NCI-H2171 treated with DMSO at 0.1 percent for 48 hours (cell line): Measurements from ENCODE around the gene HEBP1.

Experiments used
- DNase-seq: peaks from one replicate; lab custom pipeline; 2025; lab: John Stamatoyannopoulos, UW

Gene HEBP1

GRCh38 chr12:12951504-12951903 is 48.6 kb downstream of the HEBP1 start:
- DNase-seq = no peak

GRCh38 chr12:12947902-12948301 is 52.2 kb downstream of the HEBP1 start:
- DNase-seq = no peak

DNA sequence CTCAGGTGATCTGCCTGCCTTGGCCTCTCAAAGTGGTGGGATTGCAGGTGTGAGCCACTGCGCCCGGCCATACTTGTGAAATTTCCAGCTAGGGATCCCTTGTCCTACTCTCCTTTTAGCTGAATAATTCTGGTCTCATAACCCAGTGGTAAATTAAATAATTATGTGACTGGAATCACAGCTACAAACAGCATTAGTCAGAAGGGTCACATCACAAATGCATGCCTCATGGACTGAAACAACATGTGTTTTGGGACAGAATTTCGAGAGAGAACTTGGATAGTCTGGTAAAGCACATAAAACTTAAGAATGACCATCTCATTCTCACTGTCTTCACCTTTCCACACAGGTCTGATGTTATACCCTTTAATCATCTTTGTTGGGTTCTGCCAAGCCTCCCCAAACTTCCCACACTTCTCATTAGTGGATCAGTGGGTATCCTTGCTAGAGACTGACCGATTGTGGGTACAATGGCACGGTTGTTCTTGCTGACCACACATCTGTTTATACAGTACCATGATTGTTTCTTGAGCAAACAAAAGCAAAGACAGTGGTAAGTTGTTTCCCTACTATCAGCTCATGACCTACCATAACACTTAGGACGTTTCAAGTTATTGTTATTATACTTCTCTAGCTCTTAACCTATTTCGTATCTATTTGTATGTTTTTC is 53.2 kb downstream of the HEBP1 start:
- no peak for DNase-seq

GRCh38 chr12:12945591-12945990 is 54.5 kb downstream of the HEBP1 start:
- no peak for DNase-seq

GRCh38 chr12:12943586-12944260 is 56.3 kb downstream of the HEBP1 start:
- no peak for DNase-seq

- DNase-seq = no peak
Measured at GRCh38 chr12:12941450-12942350, 58.4 kb downstream of the HEBP1 start.

DNA sequence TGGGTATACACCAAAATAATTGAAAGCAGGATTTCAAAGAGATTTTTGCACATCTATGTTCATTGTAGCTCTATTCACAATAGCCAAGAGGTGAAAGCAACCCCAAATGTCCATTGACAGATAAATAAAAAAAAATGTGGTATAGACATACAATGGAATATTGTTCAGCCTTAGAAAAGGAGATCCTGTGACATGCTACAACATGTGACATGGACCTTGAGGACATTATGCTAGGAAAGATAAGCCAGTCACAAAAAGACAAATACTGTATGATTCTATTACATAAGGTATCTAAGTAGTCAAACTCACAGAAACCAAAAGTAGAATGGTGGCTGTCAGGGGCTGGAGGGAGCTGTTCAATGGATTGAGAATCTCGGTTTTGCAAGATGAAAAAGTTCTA is 60.2 kb downstream of the HEBP1 start:
- DNase-seq = no peak

GRCh38 chr12:12938541-12938940 is 61.5 kb downstream of the HEBP1 start:
- DNase-seq = no peak

GRCh38 chr12:12936983-12937491 is 63.0 kb downstream of the HEBP1 start:
- no peak for DNase-seq

GRCh38 chr12:12934556-12934955 is 65.5 kb downstream of the HEBP1 start:
- DNase-seq = no peak

DNA sequence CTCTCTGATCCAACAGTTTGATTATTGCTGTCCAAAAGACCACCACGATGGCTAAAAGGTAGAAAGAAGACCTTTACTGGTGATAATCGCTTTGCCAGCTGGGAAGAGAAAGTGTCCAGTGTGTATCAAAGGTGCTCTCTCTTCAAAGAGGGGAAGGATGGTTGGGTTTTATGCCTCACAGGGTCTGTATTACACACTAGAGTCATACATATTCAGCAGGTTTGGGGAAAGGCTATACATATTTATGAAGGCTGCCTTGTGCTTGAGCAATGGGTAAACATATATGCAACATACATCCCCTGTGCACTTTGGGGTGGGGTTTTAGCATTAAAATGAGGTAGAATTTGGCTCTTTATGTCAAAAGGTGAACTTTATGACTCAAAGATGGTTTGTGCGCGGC is 66.3 kb downstream of the HEBP1 start:
- DNase-seq = no peak

GRCh38 chr12:12930633-12931219 is 69.3 kb downstream of the HEBP1 start:
- DNase-seq = no peak

DNA sequence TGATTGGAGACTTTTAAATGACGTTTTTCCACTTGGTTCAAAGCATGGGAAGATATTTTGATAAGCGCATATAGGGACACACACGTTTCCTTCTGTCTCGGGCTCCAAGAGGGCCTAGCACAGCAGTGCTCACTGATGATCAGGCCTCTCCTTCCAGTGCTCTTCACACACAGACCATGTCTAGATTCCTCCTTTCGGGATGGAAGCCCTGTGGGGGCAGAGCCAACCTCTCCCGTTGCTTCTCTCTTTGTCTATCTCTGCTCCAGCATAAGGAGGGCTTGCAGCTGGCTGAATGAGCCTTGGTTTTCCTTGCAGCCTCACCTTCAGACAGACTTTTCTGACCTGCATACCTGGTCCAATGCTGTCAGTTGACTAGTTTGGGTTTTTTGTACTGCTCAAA is 70.4 kb downstream of the HEBP1 start:
- no peak for DNase-seq

- DNase-seq = no peak
Measured at GRCh38 chr12:12927211-12928079, 72.6 kb downstream of the HEBP1 start.

DNA sequence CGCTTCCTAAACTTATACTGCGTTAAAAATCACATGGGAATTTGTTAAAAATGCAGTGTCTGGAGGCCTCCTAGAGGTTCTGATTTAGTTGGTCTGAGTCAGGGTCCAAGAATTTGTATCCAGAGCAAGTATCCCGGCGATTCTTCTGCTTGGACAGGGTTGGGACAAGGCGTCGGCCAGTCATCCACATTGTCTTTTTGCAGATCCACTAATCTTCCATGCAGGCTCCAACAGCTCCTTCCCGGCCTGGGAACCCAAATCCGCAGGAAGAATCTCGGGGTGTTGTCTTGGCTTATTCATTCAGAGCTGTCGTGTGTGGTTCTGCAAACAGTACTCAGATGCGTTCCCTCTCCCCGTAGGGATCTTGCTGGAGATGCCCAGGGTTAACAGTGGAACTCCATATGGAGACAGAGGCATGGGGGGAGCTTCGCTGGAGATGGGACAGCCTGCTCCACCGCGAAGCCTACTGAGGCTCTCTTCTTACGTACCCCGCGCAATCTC is 73.4 kb downstream of the HEBP1 start:
- DNase-seq = no peak

DNA sequence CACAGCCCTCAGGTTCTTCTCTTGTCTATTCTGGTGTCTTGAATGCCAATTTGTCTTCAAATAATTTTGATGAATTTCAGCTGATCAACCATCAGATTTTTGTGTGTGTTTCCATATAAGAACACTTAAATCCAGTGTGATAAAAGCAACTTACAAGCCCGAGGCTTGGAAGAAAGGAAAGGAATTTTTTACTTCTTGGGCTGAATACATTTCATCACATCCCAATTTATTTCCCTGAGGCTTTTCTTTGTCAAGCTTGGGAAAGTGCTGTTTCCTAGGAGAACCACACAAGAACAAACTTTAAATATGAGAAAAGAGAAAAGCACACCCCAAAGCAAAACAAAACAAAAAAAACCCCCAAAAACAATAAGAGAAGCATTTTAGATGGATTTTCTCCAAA is 74.7 kb downstream of the HEBP1 start:
- no peak for DNase-seq
